GM21619 (cell line): Measurements from ENCODE around the gene ALK.
A peak's percentile ranks its signal among the peaks of the same experiment; 100 is the strongest.

Source experiments
- ATAC-seq: cut with Tn5 transposase; IDR thresholded peaks from one replicate; pipeline ENCODE4 v1.9.1; 2021; ENCODE audit not compliant: unreplicated experiment

Gene ALK

GRCh38 chr2:29723255-29724001, 198.0 kb downstream of the ALK start:
- ATAC-seq = peak; percentile 78

GRCh38 chr2:29719639-29720038, 201.7 kb downstream of the ALK start:
- ATAC-seq = no peak

- ATAC-seq = no peak
Measured at GRCh38 chr2:29718076-29718686, 203.2 kb downstream of the ALK start.

GRCh38 chr2:29715655-29716054, 205.7 kb downstream of the ALK start:
- ATAC-seq = no peak

- ATAC-seq = no peak
Measured at GRCh38 chr2:29714333-29714732, 207.1 kb downstream of the ALK start.

- no peak for ATAC-seq
Measured at GRCh38 chr2:29706171-29706720, 215.1 kb downstream of the ALK start.

- ATAC-seq = no peak
Measured at GRCh38 chr2:29705616-29706015, 215.8 kb downstream of the ALK start.

- no peak for ATAC-seq
Measured at GRCh38 chr2:29703336-29703735, 218.1 kb downstream of the ALK start.

- ATAC-seq = no peak
Measured at GRCh38 chr2:29702276-29702675, 219.1 kb downstream of the ALK start.

- ATAC-seq = no peak
Measured at GRCh38 chr2:29700560-29700959, 220.8 kb downstream of the ALK start.

- no peak for ATAC-seq
Measured at GRCh38 chr2:29699045-29699444, 222.3 kb downstream of the ALK start.

- no peak for ATAC-seq
Measured at GRCh38 chr2:29698216-29698615, 223.2 kb downstream of the ALK start.

- ATAC-seq = no peak
Measured at GRCh38 chr2:29697715-29698114, 223.7 kb downstream of the ALK start.

GRCh38 chr2:29697181-29697580, 224.2 kb downstream of the ALK start:
- ATAC-seq = no peak

- no peak for ATAC-seq
Measured at GRCh38 chr2:29694741-29695140, 226.6 kb downstream of the ALK start.

- no peak for ATAC-seq
Measured at GRCh38 chr2:29691391-29691950, 229.9 kb downstream of the ALK start.

GRCh38 chr2:29689666-29690065, 231.7 kb downstream of the ALK start:
- no peak for ATAC-seq

GRCh38 chr2:29688429-29688828, 233.0 kb downstream of the ALK start:
- no peak for ATAC-seq

- ATAC-seq = no peak
Measured at GRCh38 chr2:29687121-29687520, 234.3 kb downstream of the ALK start.

- ATAC-seq = no peak
Measured at GRCh38 chr2:29676886-29677453, 244.4 kb downstream of the ALK start.

- no peak for ATAC-seq
Measured at GRCh38 chr2:29664578-29664977, 256.8 kb downstream of the ALK start.

GRCh38 chr2:29663268-29663667, 258.1 kb downstream of the ALK start:
- ATAC-seq = no peak
